ENCODE results near the gene JHY.

DNA sequence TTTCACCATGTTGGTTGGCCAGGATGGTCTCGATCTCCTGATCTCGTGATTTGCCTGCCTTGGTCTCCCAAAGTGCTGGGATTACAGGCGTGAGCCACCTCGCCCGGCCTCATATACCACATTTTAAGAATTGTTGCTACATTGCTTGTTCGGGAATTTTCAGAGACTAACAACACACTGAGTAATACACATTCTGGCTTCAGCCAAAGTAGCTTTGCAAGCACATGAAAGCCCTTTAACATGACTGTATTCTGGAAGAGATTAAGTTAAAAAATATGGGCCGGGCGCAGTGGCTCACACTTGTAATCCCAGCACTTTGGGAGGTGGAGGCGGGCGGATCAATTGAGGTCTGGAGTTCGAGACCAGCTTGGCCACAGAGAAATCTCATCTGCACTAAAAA lies 29.3 kb upstream of the JHY start:
- TF ChIP-seq, protein P1, sequence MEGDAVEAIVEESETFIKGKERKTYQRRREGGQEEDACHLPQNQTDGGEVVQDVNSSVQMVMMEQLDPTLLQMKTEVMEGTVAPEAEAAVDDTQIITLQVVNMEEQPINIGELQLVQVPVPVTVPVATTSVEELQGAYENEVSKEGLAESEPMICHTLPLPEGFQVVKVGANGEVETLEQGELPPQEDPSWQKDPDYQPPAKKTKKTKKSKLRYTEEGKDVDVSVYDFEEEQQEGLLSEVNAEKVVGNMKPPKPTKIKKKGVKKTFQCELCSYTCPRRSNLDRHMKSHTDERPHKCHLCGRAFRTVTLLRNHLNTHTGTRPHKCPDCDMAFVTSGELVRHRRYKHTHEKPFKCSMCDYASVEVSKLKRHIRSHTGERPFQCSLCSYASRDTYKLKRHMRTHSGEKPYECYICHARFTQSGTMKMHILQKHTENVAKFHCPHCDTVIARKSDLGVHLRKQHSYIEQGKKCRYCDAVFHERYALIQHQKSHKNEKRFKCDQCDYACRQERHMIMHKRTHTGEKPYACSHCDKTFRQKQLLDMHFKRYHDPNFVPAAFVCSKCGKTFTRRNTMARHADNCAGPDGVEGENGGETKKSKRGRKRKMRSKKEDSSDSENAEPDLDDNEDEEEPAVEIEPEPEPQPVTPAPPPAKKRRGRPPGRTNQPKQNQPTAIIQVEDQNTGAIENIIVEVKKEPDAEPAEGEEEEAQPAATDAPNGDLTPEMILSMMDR (IDR thresholded peaks at IDR 0.05) = no peak
- no peak for TF ChIP-seq POLR2AphosphoS5 (IDR thresholded peaks at IDR 0.05)
- TF ChIP-seq POLR2A (IDR thresholded peaks at IDR 0.05) = no peak

Data from prostate gland (tissue), 2 donors.